HL-60 (cell line): ENCODE results near the gene SKAP2.

Experiments used
- CTCF ChIP-seq: IDR thresholded peaks from one replicate; pipeline ENCODE4 v1.5.1; 2011; ENCODE audit warnings: low read length, control low read depth, inconsistent platforms; ENCODE audit not compliant: insufficient read depth
- GABPA ChIP-seq: IDR thresholded peaks from 2 replicates; pipeline ENCODE4 v1.6.1; 2012; ENCODE audit warnings: low read depth
- POLR2AphosphoS5 ChIP-seq: IDR thresholded peaks from 2 replicates; pipeline ENCODE4 v1.6.1; 2012; ENCODE audit warnings: low read depth

GRCh38 chr7:26688936-26689506 is 175.4 kb downstream of the SKAP2 start:
- TF ChIP-seq CTCF (no peak), POLR2AphosphoS5 (no peak), GABPA (no peak)
